ENCODE measurements around the gene RACK1. TPM values are rescaled to one million over a fixed set of nuclear protein-coding genes. Genes with fewer than 3 reads are reported as not detected.

Gene RACK1
- total and polyA plus RNA-seq, 2 donors (not counting 3 experiments of a cell fraction or from before 2014, with no cell fraction given) = 1,910 to 5,629 TPM

DNA sequence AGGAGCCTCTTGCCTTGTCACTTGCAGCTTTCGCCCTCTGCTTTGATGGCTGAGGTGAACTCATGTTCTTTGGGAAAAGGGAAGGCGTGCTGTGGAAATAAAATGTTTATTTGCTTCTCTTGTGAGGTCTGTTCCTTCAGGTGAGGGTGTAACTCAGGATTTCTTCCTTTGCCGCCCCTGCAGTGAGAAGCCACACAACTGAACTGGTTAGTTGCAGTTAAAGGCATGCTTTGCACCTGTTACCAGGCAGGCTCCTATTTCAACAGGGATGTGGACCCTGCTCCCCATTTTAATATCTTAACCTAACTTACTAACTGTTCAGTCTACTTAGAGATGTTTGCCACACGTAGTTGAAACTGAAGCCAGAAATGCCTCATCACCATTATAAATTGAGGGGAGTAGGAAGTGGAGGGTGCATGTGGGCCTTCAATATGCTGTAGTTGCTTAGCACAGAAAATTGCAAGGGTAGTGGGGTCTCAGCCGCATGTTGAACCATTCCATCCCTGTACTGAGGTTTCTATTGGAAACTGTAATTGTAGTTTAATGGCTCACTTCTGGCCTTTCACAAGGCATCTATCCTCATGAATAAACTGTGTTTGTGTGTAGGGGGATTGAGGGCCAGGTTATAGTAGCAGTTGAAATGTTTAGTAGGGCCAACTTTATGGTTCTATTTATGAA, 7.9 kb downstream of the RACK1 start:
- CTCF ChIA-PET = interaction anchor here (1.4 kb wide), 1 partner anchor 52 kb away, joined by 4 read pairs; no protein-coding TSS in a partner anchor
- intact Hi-C loops (cut with micrococcal nuclease) = no loop called here

DNA sequence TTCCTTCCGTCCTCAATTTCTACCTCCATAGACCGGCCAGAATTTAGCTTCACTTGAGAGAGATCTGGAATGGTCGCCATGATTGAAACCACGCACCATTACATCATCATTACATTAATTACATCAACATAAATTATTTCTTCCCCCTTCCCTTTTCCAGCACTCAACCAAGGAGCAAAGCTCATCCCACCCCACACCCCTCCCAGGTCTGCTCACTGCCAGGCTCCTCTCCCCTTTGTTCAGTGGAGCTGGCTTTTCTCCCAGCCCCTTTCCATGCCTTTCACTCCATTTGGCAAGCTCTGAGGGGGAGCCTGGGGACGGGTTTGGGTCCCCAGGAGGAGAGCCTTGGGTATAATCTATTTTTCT, 8.4 kb downstream of the RACK1 start:
- H3K36me3 ChIP-seq (ENCODE audit: control insufficient read depth in 2 of 2, extremely low read depth in 1 of 2, insufficient read depth in 2 of 2, low read length in 2 of 2) = peaks cover 39 to 54% of the 10 kb centered on the region in 2 experiments
- no peak for TF ChIP-seq POLR2A (IDR thresholded peaks at IDR 0.05; ENCODE audit: low read depth, low read length)
- TF ChIP-seq, protein P1, sequence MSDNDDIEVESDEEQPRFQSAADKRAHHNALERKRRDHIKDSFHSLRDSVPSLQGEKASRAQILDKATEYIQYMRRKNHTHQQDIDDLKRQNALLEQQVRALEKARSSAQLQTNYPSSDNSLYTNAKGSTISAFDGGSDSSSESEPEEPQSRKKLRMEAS (IDR thresholded peaks at IDR 0.05; ENCODE audit: insufficient read depth, insufficient read length) = no peak
- no peak for TF ChIP-seq JUN (IDR thresholded peaks at IDR 0.05; ENCODE audit: borderline replicate concordance, insufficient read depth, insufficient read length, low read depth)
- TF ChIP-seq EZH2 (IDR thresholded peaks at IDR 0.05; ENCODE audit: borderline replicate concordance, low read depth, low read length, severe bottlenecking) = no peak
- TF ChIP-seq, protein P2, sequence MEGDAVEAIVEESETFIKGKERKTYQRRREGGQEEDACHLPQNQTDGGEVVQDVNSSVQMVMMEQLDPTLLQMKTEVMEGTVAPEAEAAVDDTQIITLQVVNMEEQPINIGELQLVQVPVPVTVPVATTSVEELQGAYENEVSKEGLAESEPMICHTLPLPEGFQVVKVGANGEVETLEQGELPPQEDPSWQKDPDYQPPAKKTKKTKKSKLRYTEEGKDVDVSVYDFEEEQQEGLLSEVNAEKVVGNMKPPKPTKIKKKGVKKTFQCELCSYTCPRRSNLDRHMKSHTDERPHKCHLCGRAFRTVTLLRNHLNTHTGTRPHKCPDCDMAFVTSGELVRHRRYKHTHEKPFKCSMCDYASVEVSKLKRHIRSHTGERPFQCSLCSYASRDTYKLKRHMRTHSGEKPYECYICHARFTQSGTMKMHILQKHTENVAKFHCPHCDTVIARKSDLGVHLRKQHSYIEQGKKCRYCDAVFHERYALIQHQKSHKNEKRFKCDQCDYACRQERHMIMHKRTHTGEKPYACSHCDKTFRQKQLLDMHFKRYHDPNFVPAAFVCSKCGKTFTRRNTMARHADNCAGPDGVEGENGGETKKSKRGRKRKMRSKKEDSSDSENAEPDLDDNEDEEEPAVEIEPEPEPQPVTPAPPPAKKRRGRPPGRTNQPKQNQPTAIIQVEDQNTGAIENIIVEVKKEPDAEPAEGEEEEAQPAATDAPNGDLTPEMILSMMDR (IDR thresholded peaks at IDR 0.05; ENCODE audit: extremely low read depth in 1 of 2, insufficient read depth in 1 of 2, low read depth in 1 of 2, low read length in 2 of 2) = no peak
- TF ChIP-seq MYC (IDR thresholded peaks at IDR 0.05; ENCODE audit: low read depth, low read length) = no peak
- no peak for TF ChIP-seq POLR2AphosphoS5 (IDR thresholded peaks at IDR 0.05; ENCODE audit: insufficient read depth, low read depth, low read length)
- TF ChIP-seq GATA2 (IDR thresholded peaks at IDR 0.05; ENCODE audit: insufficient read depth, insufficient read length, low read depth, low read length) = no peak
- TF ChIP-seq FOS (IDR thresholded peaks at IDR 0.05; ENCODE audit: borderline replicate concordance, insufficient read depth, low read length) = no peak
- ChIA-PET POLR2A (interaction anchor here (1.4 kb wide), 1 partner anchor 9 kb away, joined by 4 read pairs; no protein-coding TSS in a partner anchor), CTCF (no interaction called here)
- peaks cover 2% of the 10 kb centered on the region for H3K4me1 ChIP-seq (ENCODE audit: control insufficient read depth, extremely low read depth, insufficient read depth, low read length)
- H3K79me2 ChIP-seq (ENCODE audit: control insufficient read depth, insufficient read depth, low read length) = peaks cover 25% of the 10 kb centered on the region
- DNase-seq (ENCODE audit: low read depth, low spot score) (no peak), FAIRE-seq (no peak)
- dilution Hi-C loops (cut with MboI; ENCODE audit: extremely low pct_ligation_motif_present, low sequenced_read_pairs) = no loop called here
- peaks cover 2% of the 10 kb centered on the region for H4K20me1 ChIP-seq (replicated peaks; ENCODE audit: control insufficient read depth, extremely low read depth, insufficient read depth, low read length)
- intact Hi-C loops (cut with micrococcal nuclease) = no loop called here
- no peaks in the 10 kb centered on the region for H3K9me1 ChIP-seq (replicated peaks; ENCODE audit: control insufficient read depth, extremely low read depth, insufficient read depth, low read length)
- BruUV-seq (replicated peaks) = TSS peak; percentile 73
- H2AFZ ChIP-seq (ENCODE audit: low read depth, low read length) = no peak overlapping the region
- no peak overlapping the region for H3K9ac ChIP-seq (replicated peaks; ENCODE audit: extremely low read depth, insufficient read depth, low read length)
- no peak overlapping the region for H3K4me3 ChIP-seq (replicated peaks in 1 of 3; ENCODE audit: insufficient read depth in 1 of 3, low read depth in 1 of 3, low read length in 3 of 3)
- H3K27ac ChIP-seq (ENCODE audit: insufficient read depth, low read depth, low read length) = no peak overlapping the region
- H3K9me3 ChIP-seq (replicated peaks; ENCODE audit: control insufficient read depth, insufficient read depth, low read length) = no peaks in the 10 kb centered on the region
- no peak overlapping the region for H3K4me2 ChIP-seq (ENCODE audit: insufficient read depth, low read length)
- no peaks in the 10 kb centered on the region for H3K27me3 ChIP-seq (ENCODE audit: control insufficient read depth in 2 of 2, insufficient read depth in 2 of 2, low read length in 2 of 2)

More for the DNA sequence above, 7.9 kb downstream of the RACK1 start:
- Histone ChIP-seq H2AFZ (ENCODE audit: low read depth, low read length) (no peak overlapping the region), H3K79me2 (ENCODE audit: control insufficient read depth, insufficient read depth, low read length) (peaks cover 30% of the 10 kb centered on the region), H3K4me2 (ENCODE audit: insufficient read depth, low read length) (no peak overlapping the region), H3K4me3 (replicated peaks in 1 of 3; ENCODE audit: insufficient read depth in 1 of 3, low read depth in 1 of 3, low read length in 3 of 3) (no peak overlapping the region), H3K27ac (ENCODE audit: insufficient read depth, low read depth, low read length) (no peak overlapping the region), H3K4me1 (ENCODE audit: control insufficient read depth, extremely low read depth, insufficient read depth, low read length) (peaks cover 2% of the 10 kb centered on the region), H3K9me3 (replicated peaks; ENCODE audit: control insufficient read depth, insufficient read depth, low read length) (no peaks in the 10 kb centered on the region), H3K27me3 (ENCODE audit: control insufficient read depth in 2 of 2, insufficient read depth in 2 of 2, low read length in 2 of 2) (no peaks in the 10 kb centered on the region), H3K9ac (replicated peaks; ENCODE audit: extremely low read depth, insufficient read depth, low read length) (no peak overlapping the region), H3K36me3 (ENCODE audit: control insufficient read depth in 2 of 2, extremely low read depth in 1 of 2, insufficient read depth in 2 of 2, low read length in 2 of 2) (peaks cover 39 to 50% of the 10 kb centered on the region in 2 experiments), H4K20me1 (replicated peaks; ENCODE audit: control insufficient read depth, extremely low read depth, insufficient read depth, low read length) (peaks cover 2% of the 10 kb centered on the region), H3K9me1 (replicated peaks; ENCODE audit: control insufficient read depth, extremely low read depth, insufficient read depth, low read length) (no peaks in the 10 kb centered on the region)
- no peak for TF ChIP-seq POLR2AphosphoS5 (IDR thresholded peaks at IDR 0.05; ENCODE audit: insufficient read depth, low read depth, low read length)
- peak; percentile 17 for TF ChIP-seq POLR2A (IDR thresholded peaks at IDR 0.05; ENCODE audit: low read depth, low read length)
- DNase-seq (ENCODE audit: low read depth, low spot score) (no peak), FAIRE-seq (no peak)
- POLR2A ChIA-PET = interaction anchor here (1.4 kb wide), 1 partner anchor 10 kb away, joined by 4 read pairs; no protein-coding TSS in a partner anchor
- dilution Hi-C loops (cut with MboI; ENCODE audit: extremely low pct_ligation_motif_present, low sequenced_read_pairs) = no loop called here
- BruUV-seq (replicated peaks) = no TSS peak

Data from endothelial cell of umbilical vein (primary cell).